Stimulated activated naive CD8-positive, alpha-beta T cell treated with anti-CD3 and anti-CD28 coated beads, Interleukin-15, amount 100 ng/mL, for 72 hours (primary cell): Measurements from ENCODE around the gene LHB.
"Not testable (repeated sequence)": the region's sequence is repeated elsewhere in the genome, so short reads cannot be mapped to it uniquely, and the experiment has no call there.

Source experiments
- ATAC-seq: fragments of 150-1000 bp; cut with Tn5 transposase; 2 replicates; pipeline ENCODE4 v1.10.0; 2021; ENCODE audit warnings: mild to moderate bottlenecking, moderate library complexity
- DNase-seq, 2 donors: peaks; one replicate each; pipeline ENCODE4 v3.0.0; 2021 to 2022
- H3K27ac Mint-ChIP-seq, 2 donors: one replicate each; pipeline ENCODE4 v1.8.0; 2022; ENCODE audit warnings: mild to moderate bottlenecking in 2 of 2, mixed read lengths in 2 of 2, moderate library complexity in 2 of 2
- H3K27me3 Mint-ChIP-seq: one replicate; pipeline ENCODE4 v1.8.0; 2022; ENCODE audit warnings: mixed read lengths
- H3K4me1 Mint-ChIP-seq: one replicate; pipeline ENCODE4 v1.8.0; 2022; ENCODE audit warnings: mild to moderate bottlenecking, mixed read lengths
- H3K4me3 Mint-ChIP-seq, 2 donors: one replicate each; pipeline ENCODE4 v1.8.0; 2022; ENCODE audit warnings: mild to moderate bottlenecking in 2 of 2, mixed read lengths in 2 of 2, moderate library complexity in 1 of 2
- H3K9me3 Mint-ChIP-seq, 2 donors: one replicate each; pipeline ENCODE4 v1.8.0; 2022; ENCODE audit warnings: mixed read lengths in 2 of 2

Gene LHB

GRCh38 chr19:49017041-49017665, at the start of gene LHB:
TSS of gene LHB (minus strand) at chr19:49017091. CDS start at chr19:49017081, 10 bp downstream.
- Mint-ChIP-seq H3K4me3 (peak within 1 kb of the TSS; percentile 79 to 84), H3K27ac (peak within 1 kb of the TSS in 1 of 2 donors; percentile 29), H3K27me3 (peaks cover 19% of the 10 kb centered on the region), H3K9me3 (no peaks in the 10 kb centered on the region), H3K4me1 (peaks cover 33% of the 10 kb centered on the region)
- DNase-seq: no peak
- ATAC-seq: no peak

- Mint-ChIP-seq H3K4me1 (no peaks in the 10 kb centered on the region), H3K27me3 (peaks cover 87% of the 10 kb centered on the region), H3K27ac (no peak overlapping the region), H3K9me3 (peaks cover 5 to 16% of the 10 kb centered on the region in 2 donors), H3K4me3 (no peak overlapping the region)
- ATAC-seq (no peak), DNase-seq (no peak)
Observed at GRCh38 chr19:49065905-49066512, 49.1 kb upstream of the LHB start.

- DNase-seq (no peak), ATAC-seq (peak; percentile 32)
- H3K4me1 Mint-ChIP-seq: no peaks in the 10 kb centered on the region
- no peak within 1 kb of the TSS for H3K4me3 Mint-ChIP-seq
- H3K9me3 Mint-ChIP-seq: peaks cover 5 to 9% of the 10 kb centered on the region in 2 donors
- H3K27me3 Mint-ChIP-seq: peaks cover 87% of the 10 kb centered on the region
- no peak within 1 kb of the TSS for H3K27ac Mint-ChIP-seq
Observed at GRCh38 chr19:49064768-49065611, 48.1 kb upstream of the LHB start, which contains the start of gene NTF4. TSS of gene NTF4 (minus strand) at chr19:49064818. CDS start at chr19:49061997, 2,821 bp downstream.

- H3K27me3 Mint-ChIP-seq: peaks cover 87% of the 10 kb centered on the region
- ATAC-seq (peak; percentile 47), DNase-seq (no peak)
- H3K4me3 Mint-ChIP-seq: no peak overlapping the region
- peaks cover 0 to under 1% of the 10 kb centered on the region in 2 donors for H3K9me3 Mint-ChIP-seq
- H3K27ac Mint-ChIP-seq: no peak overlapping the region
- H3K4me1 Mint-ChIP-seq: no peaks in the 10 kb centered on the region
Observed at GRCh38 chr19:49064029-49064629, 47.2 kb upstream of the LHB start.

GRCh38 chr19:49061445-49061844, 44.6 kb upstream of the LHB start:
- H3K27ac Mint-ChIP-seq: no peak overlapping the region
- no peaks in the 10 kb centered on the region for H3K9me3 Mint-ChIP-seq
- peaks cover 87% of the 10 kb centered on the region for H3K27me3 Mint-ChIP-seq
- peaks cover 19% of the 10 kb centered on the region for H3K4me1 Mint-ChIP-seq
- DNase-seq: no peak
- no peak for ATAC-seq
- no peak overlapping the region for H3K4me3 Mint-ChIP-seq

GRCh38 chr19:49061000-49061399, 44.1 kb upstream of the LHB start:
- ATAC-seq: no peak
- Mint-ChIP-seq H3K27ac (no peak overlapping the region), H3K9me3 (no peaks in the 10 kb centered on the region)

GRCh38 chr19:49059053-49059452, 42.2 kb upstream of the LHB start:
- H3K9me3 Mint-ChIP-seq: no peaks in the 10 kb centered on the region
- no peak overlapping the region for H3K27ac Mint-ChIP-seq
- H3K4me3 Mint-ChIP-seq: no peak overlapping the region
- peaks cover 25% of the 10 kb centered on the region for H3K4me1 Mint-ChIP-seq
- no peak for ATAC-seq
- H3K27me3 Mint-ChIP-seq: peaks cover 84% of the 10 kb centered on the region
- no peak for DNase-seq

More at GRCh38 chr19:49061000-49061399, 44.1 kb upstream of the LHB start:
- H3K27me3 Mint-ChIP-seq: peaks cover 87% of the 10 kb centered on the region
- peaks cover 23% of the 10 kb centered on the region for H3K4me1 Mint-ChIP-seq
- no peak for DNase-seq
- H3K4me3 Mint-ChIP-seq: no peak overlapping the region

- Mint-ChIP-seq H3K4me1 (peaks cover 25% of the 10 kb centered on the region), H3K27me3 (peaks cover 79% of the 10 kb centered on the region), H3K4me3 (no peak overlapping the region), H3K27ac (no peak overlapping the region), H3K9me3 (no peaks in the 10 kb centered on the region)
- DNase-seq (peak in 1 of 2 donors; percentile 33), ATAC-seq (no peak)
Observed at GRCh38 chr19:49058562-49058961, 41.7 kb upstream of the LHB start.

- H3K27ac Mint-ChIP-seq: no peak within 1 kb of the TSS
- peaks cover 25% of the 10 kb centered on the region for H3K4me1 Mint-ChIP-seq
- DNase-seq (peak in 1 of 2 donors; percentile 23), ATAC-seq (no peak)
- H3K27me3 Mint-ChIP-seq: peaks cover 73% of the 10 kb centered on the region
- no peaks in the 10 kb centered on the region for H3K9me3 Mint-ChIP-seq
- H3K4me3 Mint-ChIP-seq: peak within 1 kb of the TSS; percentile 78 to 85
Observed at GRCh38 chr19:49057636-49058234, 40.8 kb upstream of the LHB start, which contains the start of gene CGB7. TSS of gene CGB7 (minus strand) at chr19:49057749. CDS start at chr19:49055375, 2,374 bp downstream.

- H3K9me3 Mint-ChIP-seq, H3K27ac Mint-ChIP-seq, ATAC-seq, DNase-seq: not testable (repeated sequence)
- Mint-ChIP-seq H3K27me3 (peaks cover 73% of the 10 kb centered on the region), H3K4me1 (peaks cover 25% of the 10 kb centered on the region), H3K4me3 (peak overlapping the region; percentile 78 to 85)
Observed at GRCh38 chr19:49056902-49057596, 40.2 kb upstream of the LHB start.

- DNase-seq: peak; percentile 57 to 66
- peak; percentile 80 for ATAC-seq
Observed at GRCh38 chr19:49056101-49056901, 39.4 kb upstream of the LHB start.

GRCh38 chr19:49050376-49051033, 33.6 kb upstream of the LHB start:
- not testable (repeated sequence) for ATAC-seq, H3K27ac Mint-ChIP-seq, H3K4me1 Mint-ChIP-seq, DNase-seq, H3K27me3 Mint-ChIP-seq, H3K4me3 Mint-ChIP-seq, H3K9me3 Mint-ChIP-seq

More at GRCh38 chr19:49056101-49056901, 39.4 kb upstream of the LHB start:
- peaks cover 25% of the 10 kb centered on the region for H3K4me1 Mint-ChIP-seq
- peak overlapping the region; percentile 78 to 85 for H3K4me3 Mint-ChIP-seq
- H3K9me3 Mint-ChIP-seq: no peaks in the 10 kb centered on the region
- peaks cover 66% of the 10 kb centered on the region for H3K27me3 Mint-ChIP-seq
- no peak overlapping the region for H3K27ac Mint-ChIP-seq

GRCh38 chr19:49049834-49050233, 32.9 kb upstream of the LHB start:
- not testable (repeated sequence) for ATAC-seq, H3K9me3 Mint-ChIP-seq, H3K27ac Mint-ChIP-seq, H3K4me3 Mint-ChIP-seq, DNase-seq, H3K4me1 Mint-ChIP-seq, H3K27me3 Mint-ChIP-seq
